DOHH2 (cell line): ENCODE data around the gene KCTD5.
"Not testable (repeated sequence)": the region's sequence is repeated elsewhere in the genome, so short reads cannot be mapped to it uniquely, and the experiment has no call there.

Experiments
- H3F3A ChIP-seq: fragments of 200-600 bp; sonication (generic), shearing (Covaris generic); 2 replicates; pipeline ENCODE4 v1.6.0; 2016; ENCODE audit warnings: antibody characterized with exemption, mild to moderate bottlenecking; ENCODE audit not compliant: control insufficient read depth, insufficient read depth
- H3K27ac ChIP-seq: fragments of 200-600 bp; sonication (generic); 2 replicates; pipeline ENCODE4 v1.5.1; 2014; ENCODE audit warnings: low read depth, mild to moderate bottlenecking, low read length, moderate library complexity
- H3K27me3 ChIP-seq: fragments of 200-600 bp; sonication (generic); 2 replicates; pipeline ENCODE4 v1.6.1; 2014; ENCODE audit warnings: mild to moderate bottlenecking, low read length, mixed read lengths; ENCODE audit not compliant: control insufficient read depth
- H3K36me3 ChIP-seq: fragments of 200-600 bp; sonication (generic); 2 replicates; pipeline ENCODE4 v1.6.1; 2014; ENCODE audit warnings: mild to moderate bottlenecking, low read length, moderate library complexity, mixed read lengths; ENCODE audit not compliant: control insufficient read depth
- H3K4me1 ChIP-seq: fragments of 200-600 bp; sonication (generic); 2 replicates; pipeline ENCODE4 v1.6.1; 2014; ENCODE audit warnings: mild to moderate bottlenecking, low read length, mixed read lengths; ENCODE audit not compliant: control insufficient read depth
- H3K4me2 ChIP-seq: fragments of 200-600 bp; sonication (generic); 2 replicates; pipeline ENCODE4 v1.6.0; 2014; ENCODE audit warnings: mild to moderate bottlenecking, low read length, moderate library complexity
- H3K4me3 ChIP-seq: fragments of 200-600 bp; sonication (generic); 2 replicates; pipeline ENCODE4 v1.5.1; 2014; ENCODE audit warnings: mild to moderate bottlenecking, low read length, mixed read lengths
- H3K79me2 ChIP-seq: fragments of 200-600 bp; sonication (generic); 2 replicates; pipeline ENCODE4 v1.6.1; 2014; ENCODE audit warnings: mild to moderate bottlenecking, low read length, mixed read lengths; ENCODE audit not compliant: control insufficient read depth
- H3K9me2 ChIP-seq: fragments of 200-600 bp; sonication (generic); replicated peaks from 2 replicates; pipeline ENCODE4 v1.6.1; 2014; ENCODE audit warnings: mild to moderate bottlenecking, low read length, mixed read lengths; ENCODE audit not compliant: control insufficient read depth
- H3K9me3 ChIP-seq: fragments of 200-600 bp; sonication (generic); 2 replicates; pipeline ENCODE4 v1.6.1; 2014; ENCODE audit warnings: antibody characterized with exemption, low read length, mixed read lengths; ENCODE audit not compliant: control insufficient read depth, insufficient read depth
- H4K20me1 ChIP-seq: fragments of 200-600 bp; sonication (generic); 2 replicates; pipeline ENCODE4 v1.6.0; 2014; ENCODE audit warnings: low read depth, mild to moderate bottlenecking, antibody characterized with exemption, low read length, moderate library complexity; ENCODE audit not compliant: control insufficient read depth, insufficient read depth
- EZH2phosphoT487 ChIP-seq: fragments of 200-600 bp; sonication (generic); IDR thresholded peaks from 2 replicates; pipeline ENCODE4 v1.6.1; 2017; ENCODE audit warnings: borderline replicate concordance, mild to moderate bottlenecking, antibody characterized with exemption, low read length, moderate library complexity, mixed read lengths
- TF ChIP-seq, protein P1 (sequence below): fragments of 200-600 bp; sonication (generic); IDR thresholded peaks from one replicate; pipeline ENCODE4 v1.5.1; 2014; ENCODE audit warnings: antibody characterized with exemption, mild to moderate bottlenecking, low read depth, low read length; ENCODE audit not compliant: poor library complexity, severe bottlenecking

Gene KCTD5

DNA sequence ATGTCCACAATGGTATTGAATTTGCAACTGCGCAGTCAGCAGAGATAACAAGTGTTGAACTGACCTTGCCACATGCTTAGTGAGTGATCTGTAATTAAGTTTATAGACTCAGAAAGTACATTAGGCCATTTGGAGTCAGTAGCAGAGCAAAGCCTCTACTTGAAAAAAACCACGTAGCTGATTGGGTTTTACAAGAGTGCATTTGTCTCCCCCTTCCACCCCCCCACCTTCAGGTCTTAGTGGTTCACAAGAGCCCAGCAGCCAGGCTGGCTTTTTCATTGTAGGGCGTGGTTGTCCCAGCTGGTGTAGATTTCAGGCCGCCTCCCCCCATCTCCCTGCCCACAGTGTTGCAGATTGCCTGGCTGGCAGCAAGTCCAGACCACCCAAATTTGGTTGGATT lies 2.4 kb upstream of the KCTD5 start:
- H3F3A ChIP-seq, H4K20me1 ChIP-seq, H3K9me3 ChIP-seq, H3K9me2 ChIP-seq, H3K4me1 ChIP-seq, H3K27ac ChIP-seq, H3K4me2 ChIP-seq, H3K4me3 ChIP-seq, H3K36me3 ChIP-seq, H3K27me3 ChIP-seq: not testable (repeated sequence)
- H3K79me2 ChIP-seq = peaks cover 31% of the 10 kb centered on the region

DNA sequence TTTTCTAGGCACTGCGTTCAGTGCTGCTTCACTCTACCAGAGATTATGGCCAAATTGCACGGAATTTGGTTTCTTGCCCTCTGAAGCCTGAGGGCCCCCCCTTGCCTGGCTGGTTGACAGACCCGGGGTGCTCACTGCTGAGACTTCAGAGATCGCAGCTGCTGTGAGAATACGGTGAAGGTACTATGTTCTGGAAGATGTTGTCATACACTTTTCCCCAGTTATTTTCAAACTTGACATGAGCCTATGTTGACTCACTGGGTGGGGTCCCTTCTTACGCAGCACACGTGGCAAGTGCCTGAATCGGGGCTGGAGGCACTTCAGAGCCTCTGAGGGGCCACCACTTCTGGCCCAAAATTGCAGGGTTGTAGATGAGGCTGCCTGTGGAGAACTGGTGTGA lies 2.0 kb upstream of the KCTD5 start:
- H3K27me3 ChIP-seq, H3K4me3 ChIP-seq, H3K9me2 ChIP-seq, H3F3A ChIP-seq, H3K36me3 ChIP-seq, H3K27ac ChIP-seq, H4K20me1 ChIP-seq, H3K4me1 ChIP-seq, H3K9me3 ChIP-seq, H3K4me2 ChIP-seq: not testable (repeated sequence)
- H3K79me2 ChIP-seq = peaks cover 31% of the 10 kb centered on the region

DNA sequence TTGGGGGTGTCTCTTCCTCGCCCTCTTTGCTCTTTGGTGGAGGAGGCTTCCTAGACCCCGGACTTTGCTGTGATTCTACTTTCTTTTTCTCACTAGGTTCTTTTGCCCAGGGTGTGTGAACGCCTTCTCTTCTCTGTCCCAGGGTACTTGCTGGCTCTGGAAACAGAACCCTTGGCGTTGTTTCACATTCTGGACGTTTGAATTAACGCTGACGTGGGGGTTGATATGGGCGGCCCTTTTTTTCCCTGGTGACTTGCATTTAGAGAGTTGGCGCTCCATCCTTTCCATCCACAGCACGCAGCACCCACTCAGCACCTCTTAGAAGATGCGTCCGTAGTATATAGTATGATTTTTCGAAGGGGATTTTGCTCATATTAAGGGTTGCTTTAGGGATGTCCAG lies 718 bp downstream of the KCTD5 start:
- H3K36me3 ChIP-seq, H3K9me2 ChIP-seq, H3K27me3 ChIP-seq, H3K9me3 ChIP-seq, H3K27ac ChIP-seq, H3F3A ChIP-seq: not testable (repeated sequence)
- peak overlapping the region; percentile 82 for H3K4me3 ChIP-seq
- peak overlapping the region; percentile 73 for H3K4me2 ChIP-seq
- H3K79me2 ChIP-seq = peaks cover 43% of the 10 kb centered on the region
- peaks cover 12% of the 10 kb centered on the region for H4K20me1 ChIP-seq
- peaks cover 24% of the 10 kb centered on the region for H3K4me1 ChIP-seq

DNA sequence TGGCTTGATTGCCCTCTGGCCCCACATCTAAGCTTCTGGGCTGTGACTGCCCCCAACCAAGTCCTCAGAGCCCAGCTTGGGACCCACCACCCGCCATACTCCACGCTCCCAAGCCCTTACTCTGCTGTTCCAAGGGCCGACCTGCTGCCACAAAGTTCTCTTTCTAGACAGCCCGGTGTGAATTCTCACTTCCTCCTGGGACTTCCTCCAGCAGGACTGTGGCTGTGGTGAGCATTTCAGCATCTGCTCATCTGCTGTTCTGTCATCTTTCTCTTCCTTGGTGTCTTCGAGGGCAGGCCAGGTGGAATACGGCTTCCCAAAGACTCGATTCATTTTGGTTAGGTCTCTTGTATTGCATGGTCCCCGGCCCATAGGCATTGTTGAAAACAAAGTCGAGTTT lies 3.8 kb downstream of the KCTD5 start:
- Histone ChIP-seq H3K79me2 (peaks cover 45% of the 10 kb centered on the region), H4K20me1 (peaks cover 12% of the 10 kb centered on the region), H3K4me1 (peaks cover 22% of the 10 kb centered on the region)
- not testable (repeated sequence) for H3K9me3 ChIP-seq, H3K27ac ChIP-seq, H3K4me2 ChIP-seq, H3K27me3 ChIP-seq, H3F3A ChIP-seq, H3K9me2 ChIP-seq, H3K36me3 ChIP-seq, H3K4me3 ChIP-seq

DNA sequence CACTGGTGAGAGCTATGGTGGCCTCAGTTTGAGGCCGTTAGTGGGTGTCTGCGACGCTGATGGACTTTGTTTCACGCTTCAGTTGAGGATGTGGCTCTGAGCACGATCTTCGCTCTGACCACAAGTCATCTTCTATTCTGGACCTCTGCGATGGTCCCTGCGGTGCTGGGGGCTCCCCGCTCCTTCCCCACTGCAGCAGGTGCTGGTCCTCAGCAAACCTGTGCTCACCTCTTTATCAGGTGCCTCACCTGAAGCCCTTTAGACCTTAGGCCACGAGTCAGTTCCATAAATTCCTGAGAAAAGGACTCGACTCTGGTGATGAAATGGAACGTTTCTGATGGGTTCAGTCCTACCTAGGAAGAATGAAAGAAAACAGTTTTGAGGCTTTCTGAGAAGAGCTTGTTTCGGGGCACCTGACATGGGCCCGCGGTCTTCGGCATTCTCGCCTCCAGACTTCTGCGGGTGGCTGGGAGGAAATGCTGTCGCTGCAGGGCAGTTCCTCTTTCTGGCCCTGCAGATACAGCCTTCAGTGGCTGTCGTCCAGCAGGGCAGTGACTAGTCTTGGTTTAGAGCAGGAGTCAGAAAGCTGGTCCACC lies 4.7 kb downstream of the KCTD5 start:
- H3K27ac ChIP-seq = no peak overlapping the region
- TF ChIP-seq EZH2phosphoT487 = no peak
- TF ChIP-seq, protein P1, sequence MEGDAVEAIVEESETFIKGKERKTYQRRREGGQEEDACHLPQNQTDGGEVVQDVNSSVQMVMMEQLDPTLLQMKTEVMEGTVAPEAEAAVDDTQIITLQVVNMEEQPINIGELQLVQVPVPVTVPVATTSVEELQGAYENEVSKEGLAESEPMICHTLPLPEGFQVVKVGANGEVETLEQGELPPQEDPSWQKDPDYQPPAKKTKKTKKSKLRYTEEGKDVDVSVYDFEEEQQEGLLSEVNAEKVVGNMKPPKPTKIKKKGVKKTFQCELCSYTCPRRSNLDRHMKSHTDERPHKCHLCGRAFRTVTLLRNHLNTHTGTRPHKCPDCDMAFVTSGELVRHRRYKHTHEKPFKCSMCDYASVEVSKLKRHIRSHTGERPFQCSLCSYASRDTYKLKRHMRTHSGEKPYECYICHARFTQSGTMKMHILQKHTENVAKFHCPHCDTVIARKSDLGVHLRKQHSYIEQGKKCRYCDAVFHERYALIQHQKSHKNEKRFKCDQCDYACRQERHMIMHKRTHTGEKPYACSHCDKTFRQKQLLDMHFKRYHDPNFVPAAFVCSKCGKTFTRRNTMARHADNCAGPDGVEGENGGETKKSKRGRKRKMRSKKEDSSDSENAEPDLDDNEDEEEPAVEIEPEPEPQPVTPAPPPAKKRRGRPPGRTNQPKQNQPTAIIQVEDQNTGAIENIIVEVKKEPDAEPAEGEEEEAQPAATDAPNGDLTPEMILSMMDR = no peak

More for the DNA sequence above, 4.7 kb downstream of the KCTD5 start:
- H3K79me2 ChIP-seq = peaks cover 35% of the 10 kb centered on the region
- H3K9me2 ChIP-seq = no peaks in the 10 kb centered on the region
- peak overlapping the region; percentile 62 for H3K4me2 ChIP-seq
- peaks cover 12% of the 10 kb centered on the region for H4K20me1 ChIP-seq
- H3K4me3 ChIP-seq = peak overlapping the region; percentile 53
- peaks cover 17% of the 10 kb centered on the region for H3K4me1 ChIP-seq
- H3K36me3 ChIP-seq = no peaks in the 10 kb centered on the region
- no peaks in the 10 kb centered on the region for H3K27me3 ChIP-seq
- peaks cover 4% of the 10 kb centered on the region; the same call in 1 of the 2 replicates for H3F3A ChIP-seq
- H3K9me3 ChIP-seq = no peaks in the 10 kb centered on the region
